ENCODE data around the gene CEP120.

CEP120 gene

DNA sequence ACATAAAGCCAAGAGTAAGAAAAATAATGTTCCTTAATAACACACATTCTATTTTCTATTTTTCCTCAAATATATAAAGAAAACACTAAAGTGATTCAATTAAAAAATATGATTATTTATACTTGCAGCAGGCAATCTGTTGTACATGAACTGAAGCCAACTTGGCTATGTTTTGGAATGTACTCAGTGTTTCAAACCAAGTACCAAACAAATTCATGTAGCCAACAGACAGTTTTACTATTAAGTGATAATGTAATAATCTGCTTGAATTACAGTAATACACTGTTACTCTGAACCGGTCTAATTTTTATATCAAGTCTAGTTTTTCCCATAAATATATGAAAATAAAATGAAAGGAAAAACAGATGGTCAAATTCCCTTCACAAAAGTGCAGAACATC lies 58.0 kb downstream of the CEP120 start:
- no peak overlapping the region for H3K4me3 ChIP-seq (ENCODE audit: low read depth, low read length)
- no peak for DNase-seq (ENCODE audit: low read depth)
- TF ChIP-seq, protein P1, sequence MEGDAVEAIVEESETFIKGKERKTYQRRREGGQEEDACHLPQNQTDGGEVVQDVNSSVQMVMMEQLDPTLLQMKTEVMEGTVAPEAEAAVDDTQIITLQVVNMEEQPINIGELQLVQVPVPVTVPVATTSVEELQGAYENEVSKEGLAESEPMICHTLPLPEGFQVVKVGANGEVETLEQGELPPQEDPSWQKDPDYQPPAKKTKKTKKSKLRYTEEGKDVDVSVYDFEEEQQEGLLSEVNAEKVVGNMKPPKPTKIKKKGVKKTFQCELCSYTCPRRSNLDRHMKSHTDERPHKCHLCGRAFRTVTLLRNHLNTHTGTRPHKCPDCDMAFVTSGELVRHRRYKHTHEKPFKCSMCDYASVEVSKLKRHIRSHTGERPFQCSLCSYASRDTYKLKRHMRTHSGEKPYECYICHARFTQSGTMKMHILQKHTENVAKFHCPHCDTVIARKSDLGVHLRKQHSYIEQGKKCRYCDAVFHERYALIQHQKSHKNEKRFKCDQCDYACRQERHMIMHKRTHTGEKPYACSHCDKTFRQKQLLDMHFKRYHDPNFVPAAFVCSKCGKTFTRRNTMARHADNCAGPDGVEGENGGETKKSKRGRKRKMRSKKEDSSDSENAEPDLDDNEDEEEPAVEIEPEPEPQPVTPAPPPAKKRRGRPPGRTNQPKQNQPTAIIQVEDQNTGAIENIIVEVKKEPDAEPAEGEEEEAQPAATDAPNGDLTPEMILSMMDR (IDR thresholded peaks at IDR 0.05; ENCODE audit: insufficient read depth, low read depth, low read length, missing control alignments) = no peak

DNA sequence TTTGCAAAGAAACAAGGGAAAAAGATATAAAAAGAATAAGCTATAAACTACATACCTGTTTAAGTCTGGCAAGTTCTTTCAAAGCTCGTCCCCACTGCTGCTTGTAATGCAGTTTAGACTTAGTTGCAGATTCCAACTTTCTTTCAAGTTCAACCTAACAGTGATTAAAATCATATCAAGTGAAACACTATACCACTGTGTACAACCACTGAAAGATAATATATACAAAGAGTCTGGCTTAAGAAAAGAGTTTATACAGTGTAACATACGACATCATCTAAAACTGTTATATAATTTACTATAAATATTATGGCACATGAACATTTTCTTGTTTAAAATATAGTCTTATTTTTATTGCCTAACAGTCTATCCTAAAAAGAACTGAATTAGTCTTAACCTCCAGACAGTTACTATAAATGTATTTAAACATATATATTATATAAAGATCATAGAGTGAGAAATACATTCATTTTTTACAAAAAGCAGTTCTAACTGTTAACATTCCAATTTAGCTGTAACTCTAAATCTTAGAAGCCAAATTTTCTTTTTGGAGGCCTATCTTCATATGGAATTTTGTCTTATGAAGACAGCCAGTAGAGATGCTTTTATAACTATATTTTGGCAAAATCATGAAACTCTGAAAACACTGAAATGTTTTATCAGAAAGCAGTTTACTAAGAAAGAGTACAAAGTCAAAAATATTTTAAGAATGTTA lies 58.6 kb downstream of the CEP120 start:
- no peak for DNase-seq (ENCODE audit: low read depth)
- TF ChIP-seq, protein P1 (IDR thresholded peaks at IDR 0.05; ENCODE audit: insufficient read depth, low read depth, low read length, missing control alignments) = no peak
- H3K4me3 ChIP-seq (ENCODE audit: low read depth, low read length) = no peak overlapping the region

DNA sequence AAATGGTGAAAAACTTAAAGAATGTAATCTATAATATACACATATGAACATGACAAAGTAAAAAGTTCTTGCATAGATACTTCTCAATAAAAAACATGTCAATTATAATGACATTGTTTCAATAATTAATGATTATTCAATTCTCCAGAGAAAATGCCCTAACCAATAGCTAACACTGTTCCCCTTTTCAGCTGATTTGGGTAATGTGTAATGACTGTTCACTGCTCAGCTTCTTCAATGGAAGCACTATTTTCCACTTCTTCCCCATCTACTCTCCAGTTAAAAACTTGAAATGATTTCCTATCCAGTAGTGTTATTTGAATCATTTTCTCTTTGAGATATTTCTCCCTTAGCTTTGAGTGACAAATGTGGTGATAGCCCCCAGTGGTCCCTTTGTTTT lies 62.3 kb downstream of the CEP120 start:
- TF ChIP-seq, protein P1 (IDR thresholded peaks at IDR 0.05; ENCODE audit: insufficient read depth, low read depth, low read length, missing control alignments) = no peak
- H3K4me3 ChIP-seq (ENCODE audit: low read depth, low read length) = no peak overlapping the region

DNA sequence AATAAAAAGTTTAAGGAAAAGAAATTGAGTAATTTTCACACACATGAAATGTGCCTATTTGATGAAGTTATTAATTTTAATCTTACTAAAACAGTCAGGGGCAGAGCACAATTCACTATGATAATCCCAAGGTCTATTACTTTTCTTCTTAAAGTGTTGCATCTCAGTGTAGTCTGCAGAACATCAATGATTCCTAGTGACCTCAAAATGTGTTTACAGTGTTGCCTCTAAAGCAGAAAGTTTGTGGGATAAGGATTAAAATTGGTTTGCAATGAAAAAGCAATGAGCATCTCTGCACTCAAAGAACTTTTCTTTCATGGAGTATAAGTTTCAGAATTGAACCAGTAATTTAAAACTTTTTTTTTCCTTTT lies 63.0 kb downstream of the CEP120 start:
- H3K4me3 ChIP-seq (ENCODE audit: low read depth, low read length) = no peak overlapping the region
- DNase-seq (ENCODE audit: low read depth) = no peak
- TF ChIP-seq, protein P1 (IDR thresholded peaks at IDR 0.05; ENCODE audit: insufficient read depth, low read depth, low read length, missing control alignments) = no peak

More for the DNA sequence above, 62.3 kb downstream of the CEP120 start:
- DNase-seq (ENCODE audit: low read depth) = no peak

DNA sequence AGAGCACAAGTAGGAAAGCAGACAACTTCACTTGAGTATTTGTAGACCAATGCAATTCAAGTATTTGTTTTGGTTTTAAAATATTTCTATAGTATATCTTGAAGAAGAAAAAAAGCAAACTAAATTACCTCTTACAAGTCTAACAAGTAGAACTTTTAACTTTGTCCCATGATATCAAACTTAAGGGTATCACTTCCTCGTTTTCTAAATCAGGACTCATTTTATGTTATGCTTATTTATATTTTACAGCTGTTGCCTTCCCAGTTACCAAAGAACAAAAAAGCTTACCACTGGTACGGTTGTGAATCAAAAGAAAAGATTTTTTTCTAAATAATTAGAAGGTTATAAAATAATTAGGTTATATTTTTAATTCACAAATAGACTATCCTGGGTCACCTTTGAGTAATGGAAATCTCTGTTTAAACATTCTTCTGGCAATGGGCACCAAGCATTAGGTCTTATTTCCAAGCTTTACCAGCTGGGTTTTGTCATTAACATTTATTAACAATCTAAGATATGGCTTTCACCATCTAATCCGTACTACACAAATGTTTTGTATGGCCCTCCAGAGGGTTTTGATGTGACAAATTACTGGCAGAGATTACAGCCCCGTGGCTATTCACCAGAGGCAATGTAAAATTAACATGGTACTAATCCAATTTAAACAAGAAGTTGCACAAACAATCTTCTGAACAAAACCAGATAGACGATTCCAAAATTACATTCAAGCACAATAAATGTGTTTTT lies 63.6 kb downstream of the CEP120 start:
- DNase-seq (ENCODE audit: low read depth) = no peak
- TF ChIP-seq, protein P1 (IDR thresholded peaks at IDR 0.05; ENCODE audit: insufficient read depth, low read depth, low read length, missing control alignments) = no peak
- H3K4me3 ChIP-seq (ENCODE audit: low read depth, low read length) = no peak overlapping the region

DNA sequence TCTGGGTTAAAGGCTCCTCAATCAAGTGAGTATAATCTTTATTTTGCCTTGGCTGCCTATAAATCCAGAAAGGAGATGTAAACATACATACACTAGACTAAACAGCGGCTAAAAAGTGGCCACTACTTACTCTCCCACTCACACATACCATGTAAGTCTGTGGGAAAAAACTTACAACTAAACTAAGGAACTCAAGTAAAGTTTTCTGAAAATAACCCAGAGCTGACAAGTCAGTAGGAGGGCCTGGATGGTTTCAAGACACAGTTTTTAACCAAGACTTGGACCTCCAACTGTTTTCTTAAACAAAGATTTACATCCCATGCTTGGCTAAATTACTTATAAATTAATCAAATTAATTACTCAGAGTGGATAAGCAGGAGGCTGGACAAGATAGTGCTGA lies 64.5 kb downstream of the CEP120 start:
- TF ChIP-seq, protein P1 (IDR thresholded peaks at IDR 0.05; ENCODE audit: insufficient read depth, low read depth, low read length, missing control alignments) = no peak
- no peak for DNase-seq (ENCODE audit: low read depth)
- H3K4me3 ChIP-seq (ENCODE audit: low read depth, low read length) = no peak overlapping the region

All from GM12865 (cell line).